RWPE1 (cell line): ENCODE data around the gene SLC44A5.

Source experiments
- CTCF ChIA-PET: fragments of 350-600 bp; sonication (Branson Sonifier 250); formaldehyde crosslinking; extraction: SDS; loops from one replicate; lab custom pipeline; 2021; lab: Yijun Ruan, JAX
- POLR2A ChIA-PET: fragments of 400-600 bp; formaldehyde crosslinking; extraction: SDS; loops from one replicate; lab custom pipeline; 2020; ENCODE audit warnings: antibody characterized with exemption; ENCODE audit not compliant: low non-redundant PET; lab: Yijun Ruan, JAX
- DNase-seq: peaks from one replicate; pipeline ENCODE4 v3.0.0; 2012; ENCODE audit warnings: low spot score
- H3K27ac ChIP-seq: fragments of 450-650 bp; 2 replicates; pipeline ENCODE4 v1.5.1; 2017
- TF ChIP-seq, protein P1 (sequence below): fragments of 450-650 bp; conservative IDR thresholded peaks from 2 replicates; pipeline ENCODE4 v1.5.1; 2017; ENCODE audit warnings: low read depth, mild to moderate bottlenecking

SLC44A5 gene

GRCh38 chr1:75615613-75616435 lies 4.9 kb upstream of the SLC44A5 start:
- ChIA-PET CTCF (no interaction called here), POLR2A (no interaction called here)
- peak; percentile 46 for DNase-seq
- no peak overlapping the region for H3K27ac ChIP-seq
- TF ChIP-seq, protein P1, sequence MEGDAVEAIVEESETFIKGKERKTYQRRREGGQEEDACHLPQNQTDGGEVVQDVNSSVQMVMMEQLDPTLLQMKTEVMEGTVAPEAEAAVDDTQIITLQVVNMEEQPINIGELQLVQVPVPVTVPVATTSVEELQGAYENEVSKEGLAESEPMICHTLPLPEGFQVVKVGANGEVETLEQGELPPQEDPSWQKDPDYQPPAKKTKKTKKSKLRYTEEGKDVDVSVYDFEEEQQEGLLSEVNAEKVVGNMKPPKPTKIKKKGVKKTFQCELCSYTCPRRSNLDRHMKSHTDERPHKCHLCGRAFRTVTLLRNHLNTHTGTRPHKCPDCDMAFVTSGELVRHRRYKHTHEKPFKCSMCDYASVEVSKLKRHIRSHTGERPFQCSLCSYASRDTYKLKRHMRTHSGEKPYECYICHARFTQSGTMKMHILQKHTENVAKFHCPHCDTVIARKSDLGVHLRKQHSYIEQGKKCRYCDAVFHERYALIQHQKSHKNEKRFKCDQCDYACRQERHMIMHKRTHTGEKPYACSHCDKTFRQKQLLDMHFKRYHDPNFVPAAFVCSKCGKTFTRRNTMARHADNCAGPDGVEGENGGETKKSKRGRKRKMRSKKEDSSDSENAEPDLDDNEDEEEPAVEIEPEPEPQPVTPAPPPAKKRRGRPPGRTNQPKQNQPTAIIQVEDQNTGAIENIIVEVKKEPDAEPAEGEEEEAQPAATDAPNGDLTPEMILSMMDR, result no peak

DNA sequence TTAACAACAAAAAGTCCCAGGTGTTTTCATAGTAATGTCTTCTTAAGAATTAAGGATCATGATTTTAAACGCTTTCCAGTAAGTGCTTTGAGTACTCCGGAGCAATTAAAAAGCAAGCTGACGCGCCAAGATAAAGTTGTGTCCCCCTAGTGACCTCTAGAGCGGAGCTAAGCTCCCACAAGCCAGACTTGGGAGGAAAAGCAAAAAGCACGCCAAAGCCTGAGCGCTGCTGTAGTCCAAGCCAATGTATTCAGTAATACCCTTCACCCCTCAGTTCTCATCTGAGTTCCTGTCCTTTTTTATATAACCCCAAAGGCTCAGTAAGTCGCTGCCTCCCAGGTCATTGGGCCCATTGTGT lies 3.5 kb upstream of the SLC44A5 start:
- TF ChIP-seq, protein P1, result no peak
- CTCF ChIA-PET, result no interaction called here
- no peak for DNase-seq
- POLR2A ChIA-PET, result no interaction called here
- H3K27ac ChIP-seq, result no peak overlapping the region

DNA sequence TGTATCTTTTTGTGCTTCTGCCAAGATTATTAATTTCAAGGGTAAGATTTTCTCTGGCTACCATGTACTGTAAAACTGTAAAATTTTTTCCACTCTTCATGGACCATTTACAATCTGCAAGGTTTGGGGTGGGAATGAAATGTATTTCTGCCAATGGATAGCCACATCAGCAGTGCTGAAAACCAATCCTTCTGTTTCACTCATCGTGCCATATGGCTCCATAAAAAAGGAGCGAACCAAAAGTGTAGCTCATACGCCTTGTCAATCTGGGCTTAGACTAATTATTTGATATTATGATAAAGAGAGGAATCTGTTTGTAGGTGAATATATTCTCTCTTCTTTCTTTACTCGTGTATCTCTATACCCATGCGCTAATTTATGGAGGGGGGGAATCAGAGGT lies 3.0 kb upstream of the SLC44A5 start:
- TF ChIP-seq, protein P1, result no peak
- no peak overlapping the region for H3K27ac ChIP-seq
- no peak for DNase-seq
- ChIA-PET CTCF (no interaction called here), POLR2A (no interaction called here)

DNA sequence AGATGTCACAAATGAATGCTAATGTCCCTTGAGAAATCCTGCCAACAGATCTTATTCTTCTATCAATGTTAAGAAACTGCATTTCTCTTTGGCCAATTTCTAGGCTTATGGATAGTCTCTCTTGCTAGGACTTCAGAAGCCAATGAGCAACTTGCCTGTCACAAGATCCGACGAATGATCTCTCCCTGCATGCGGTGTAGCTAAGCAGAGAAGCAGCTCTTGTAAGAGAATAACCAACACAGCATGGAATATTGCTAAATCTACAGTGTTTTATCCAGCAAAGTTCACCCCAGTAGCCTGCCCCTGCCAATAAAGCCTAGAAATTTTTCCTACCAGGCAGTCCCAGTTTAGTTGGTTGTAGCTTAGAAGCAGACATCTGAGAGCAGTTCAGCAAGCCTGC lies 2.1 kb upstream of the SLC44A5 start:
- POLR2A ChIA-PET, result no interaction called here
- TF ChIP-seq, protein P1, result no peak
- no peak overlapping the region for H3K27ac ChIP-seq
- DNase-seq, result no peak
- CTCF ChIA-PET, result no interaction called here

DNA sequence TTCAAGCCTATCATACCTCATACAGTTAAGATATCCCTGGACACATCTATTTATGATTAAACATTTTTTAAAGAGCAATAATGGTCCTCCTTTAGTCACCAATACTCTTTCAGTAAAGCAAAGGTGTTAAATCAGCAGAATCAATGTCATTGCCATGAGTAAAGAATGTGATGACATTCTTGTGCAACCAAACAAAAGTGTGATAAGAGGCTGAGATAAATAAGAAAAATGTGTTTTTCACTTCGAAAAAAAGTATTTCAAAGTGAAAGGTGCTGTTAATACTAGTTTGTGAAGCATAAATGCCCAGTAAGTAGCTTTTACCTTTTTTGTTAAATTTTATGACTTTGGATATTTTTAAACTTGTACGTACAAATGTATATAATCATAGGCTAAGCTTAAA lies 8.4 kb downstream of the SLC44A5 start:
- DNase-seq, result no peak
- ChIA-PET CTCF (no interaction called here), POLR2A (no interaction called here)
- TF ChIP-seq, protein P1, result no peak
- no peak overlapping the region for H3K27ac ChIP-seq

DNA sequence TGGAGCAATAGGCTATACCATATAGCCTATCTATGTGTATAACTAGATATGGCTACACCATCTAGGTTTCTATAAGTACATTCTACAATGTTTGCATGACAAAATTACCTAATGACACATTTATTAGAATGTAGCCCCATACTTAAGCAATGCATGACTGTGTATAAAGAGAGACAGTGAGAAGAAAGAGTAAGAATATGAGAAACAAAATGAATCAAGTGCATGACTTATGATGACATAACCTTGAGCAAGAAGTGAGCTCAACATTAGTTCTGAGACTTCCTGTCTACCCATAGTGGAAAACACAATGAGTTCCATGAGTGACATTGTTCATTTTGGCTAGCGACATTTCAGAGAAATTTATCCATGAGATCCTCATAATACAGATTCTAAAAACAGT lies 10.1 kb downstream of the SLC44A5 start:
- TF ChIP-seq, protein P1, result no peak
- no peak overlapping the region for H3K27ac ChIP-seq
- ChIA-PET POLR2A (no interaction called here), CTCF (no interaction called here)
- DNase-seq, result no peak
